Memory B cell (primary cell): ENCODE measurements around the gene GPC2.
"Not testable (repeated sequence)": the region's sequence is repeated elsewhere in the genome, so short reads cannot be mapped to it uniquely, and the experiment has no call there.

Experiments used
- ATAC-seq: fragments of 150-1000 bp; cut with Tn5 transposase; 2 replicates; pipeline ENCODE4 v1.10.0; 2021; ENCODE audit warnings: low read depth, mild to moderate bottlenecking, moderate library complexity
- DNase-seq, 2 donors: peaks; one replicate each; pipeline ENCODE4 v3.0.0; 2022; ENCODE audit warnings: low spot score in 2 of 2
- H3K27ac Mint-ChIP-seq: one replicate; pipeline ENCODE4 v1.8.0; 2022; ENCODE audit warnings: mild to moderate bottlenecking, moderate library complexity, mixed read lengths
- H3K27me3 Mint-ChIP-seq: one replicate; pipeline ENCODE4 v1.8.0; 2022; ENCODE audit warnings: mixed read lengths
- H3K36me3 Mint-ChIP-seq: one replicate; pipeline ENCODE4 v1.8.0; 2022; ENCODE audit warnings: mild to moderate bottlenecking, mixed read lengths
- H3K4me1 Mint-ChIP-seq: one replicate; pipeline ENCODE4 v1.8.0; 2022; ENCODE audit warnings: mixed read lengths
- H3K4me3 Mint-ChIP-seq: one replicate; pipeline ENCODE4 v1.8.0; 2022; ENCODE audit warnings: mild to moderate bottlenecking, moderate library complexity, mixed read lengths
- H3K9me3 Mint-ChIP-seq: one replicate; pipeline ENCODE4 v1.8.0; 2022; ENCODE audit warnings: mixed read lengths

Gene GPC2

DNA sequence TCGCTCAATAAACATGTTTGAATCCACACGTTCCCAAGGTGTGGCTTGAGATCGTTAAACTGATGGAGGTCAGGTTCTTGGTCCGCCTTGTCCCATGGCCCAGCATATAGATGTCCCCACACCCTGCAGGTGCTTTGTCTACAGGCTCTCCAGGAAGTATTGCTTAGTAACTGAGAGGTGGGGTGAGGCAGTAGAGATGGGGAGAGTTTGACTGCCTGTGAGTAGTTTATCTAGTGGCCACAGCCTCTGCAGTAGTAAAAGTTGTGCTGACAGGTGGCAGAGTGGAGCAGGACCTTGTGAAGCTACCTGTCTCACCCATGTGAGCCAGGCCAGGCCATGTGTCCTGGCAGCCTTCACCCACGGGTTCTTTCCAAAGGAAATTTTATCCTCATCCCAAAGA, 37.2 kb upstream of the GPC2 start:
- ATAC-seq, H3K36me3 Mint-ChIP-seq, H3K4me3 Mint-ChIP-seq, H3K9me3 Mint-ChIP-seq, H3K27me3 Mint-ChIP-seq: not testable (repeated sequence)
- peak in 1 of 2 donors; percentile 14 for DNase-seq
- Mint-ChIP-seq H3K4me1 (peaks cover 46% of the 10 kb centered on the region), H3K27ac (peak overlapping the region; percentile 58)

DNA sequence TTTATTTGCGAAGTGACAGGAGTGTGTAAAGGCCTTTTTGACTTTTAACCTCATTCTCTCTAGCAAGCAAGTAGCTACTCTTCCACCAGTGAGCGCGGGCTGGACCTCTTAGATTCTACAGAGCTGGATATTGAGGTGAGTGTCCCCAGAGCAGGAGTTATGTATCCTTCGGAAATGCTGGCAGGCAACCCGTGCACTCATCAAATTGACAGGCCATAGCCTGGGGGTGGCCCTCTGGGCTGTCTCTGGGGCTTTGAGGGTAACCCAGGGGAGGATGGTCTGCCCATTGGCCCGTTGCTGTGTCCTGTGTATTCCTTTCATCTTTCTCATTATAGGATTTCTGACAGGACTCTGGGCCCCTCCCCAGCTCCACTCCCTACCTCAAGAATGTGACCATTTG, 36.5 kb upstream of the GPC2 start:
- Mint-ChIP-seq H3K9me3 (no peaks in the 10 kb centered on the region), H3K36me3 (peaks cover 4% of the 10 kb centered on the region), H3K4me3 (no peak overlapping the region), H3K27me3 (no peaks in the 10 kb centered on the region), H3K4me1 (peaks cover 45% of the 10 kb centered on the region), H3K27ac (peak overlapping the region; percentile 58)
- ATAC-seq (no peak), DNase-seq (no peak)

DNA sequence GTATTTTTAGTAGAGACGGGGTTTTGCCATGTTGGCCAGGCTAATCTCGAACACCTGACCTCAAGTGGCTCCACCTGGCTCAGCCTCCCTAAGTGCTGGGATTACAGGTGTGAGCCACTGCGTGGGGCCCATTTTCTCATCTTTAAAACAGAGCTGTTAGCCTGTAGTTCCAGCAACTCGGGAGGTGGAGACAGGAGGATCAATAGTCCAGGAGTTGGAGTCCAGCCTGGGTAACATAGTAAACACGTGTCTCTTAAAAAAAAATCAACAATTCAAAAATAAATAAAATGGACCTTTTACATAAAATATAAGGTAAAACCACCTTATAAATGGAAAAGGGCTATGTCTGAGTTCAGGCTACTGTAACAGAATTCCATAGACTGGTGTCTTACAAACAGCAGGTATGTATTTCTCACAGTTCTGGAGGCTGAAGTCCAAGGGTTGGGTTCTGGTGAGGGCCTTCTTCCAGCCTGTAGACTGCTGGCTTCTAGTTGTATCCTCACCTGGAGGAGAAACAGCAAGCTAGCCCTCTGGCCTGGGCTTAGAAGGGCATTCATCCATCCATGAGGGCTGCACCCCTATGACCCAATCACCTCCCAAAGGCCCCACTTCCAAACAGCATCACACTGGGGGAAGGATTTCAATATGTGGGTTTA, 35.6 kb upstream of the GPC2 start:
- Mint-ChIP-seq H3K4me1 (peaks cover 47% of the 10 kb centered on the region), H3K4me3 (no peak overlapping the region), H3K9me3 (no peaks in the 10 kb centered on the region), H3K27ac (peak overlapping the region; percentile 58), H3K27me3 (no peaks in the 10 kb centered on the region), H3K36me3 (peaks cover 4% of the 10 kb centered on the region)
- DNase-seq (no peak), ATAC-seq (no peak)

DNA sequence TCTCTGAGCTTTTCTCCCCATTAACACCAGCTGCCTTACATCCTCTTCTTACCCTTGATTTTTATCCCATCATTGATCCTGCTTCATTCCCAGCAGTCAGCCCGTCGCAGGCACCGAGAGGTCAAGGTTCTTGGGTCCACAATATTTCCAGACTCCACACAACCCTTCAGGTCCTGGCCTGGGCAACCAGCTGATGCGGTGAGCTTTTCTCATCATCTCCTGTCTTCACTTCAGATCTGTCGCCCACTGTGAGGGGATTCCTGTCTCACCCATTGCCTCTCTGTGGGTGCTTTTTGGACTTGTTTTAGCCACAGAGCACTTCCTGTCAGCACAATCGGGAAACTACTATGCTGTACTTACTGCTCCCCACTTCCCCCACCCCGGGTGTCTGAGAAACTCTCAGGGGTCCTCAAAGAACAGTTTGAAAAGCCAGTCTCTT, 34.2 kb upstream of the GPC2 start:
- H3K27ac Mint-ChIP-seq = peak overlapping the region; percentile 95
- H3K4me3 Mint-ChIP-seq = peak overlapping the region; percentile 89
- peaks cover 7% of the 10 kb centered on the region for H3K36me3 Mint-ChIP-seq
- no peaks in the 10 kb centered on the region for H3K27me3 Mint-ChIP-seq
- H3K4me1 Mint-ChIP-seq = peaks cover 47% of the 10 kb centered on the region
- ATAC-seq (peak; percentile 95), DNase-seq (peak; percentile 31 to 49)
- no peaks in the 10 kb centered on the region for H3K9me3 Mint-ChIP-seq

DNA sequence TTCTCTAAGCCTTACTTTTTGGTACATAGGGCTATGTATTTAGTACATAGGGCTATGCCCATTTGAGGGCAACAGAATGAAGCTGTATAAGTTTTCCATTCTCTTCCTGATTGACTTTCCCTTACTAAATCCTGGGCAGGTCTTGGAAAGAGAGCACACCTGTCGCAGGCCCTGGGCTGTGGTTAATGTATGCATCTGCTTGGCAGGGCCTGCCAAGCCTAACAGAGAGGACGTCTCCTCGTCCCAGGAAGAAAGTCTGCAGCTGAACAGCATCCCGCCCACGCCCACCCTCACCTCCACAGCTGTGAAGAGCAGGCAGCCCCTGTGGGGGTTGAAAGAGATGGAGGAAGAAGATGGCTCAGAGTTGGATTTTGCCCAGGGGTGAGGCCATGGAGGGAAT, 33.6 kb upstream of the GPC2 start:
- Mint-ChIP-seq H3K4me3 (peak overlapping the region; percentile 43), H3K36me3 (peaks cover 7% of the 10 kb centered on the region), H3K4me1 (peaks cover 47% of the 10 kb centered on the region), H3K27me3 (no peaks in the 10 kb centered on the region), H3K9me3 (no peaks in the 10 kb centered on the region), H3K27ac (peak overlapping the region; percentile 95)
- DNase-seq (no peak), ATAC-seq (no peak)

DNA sequence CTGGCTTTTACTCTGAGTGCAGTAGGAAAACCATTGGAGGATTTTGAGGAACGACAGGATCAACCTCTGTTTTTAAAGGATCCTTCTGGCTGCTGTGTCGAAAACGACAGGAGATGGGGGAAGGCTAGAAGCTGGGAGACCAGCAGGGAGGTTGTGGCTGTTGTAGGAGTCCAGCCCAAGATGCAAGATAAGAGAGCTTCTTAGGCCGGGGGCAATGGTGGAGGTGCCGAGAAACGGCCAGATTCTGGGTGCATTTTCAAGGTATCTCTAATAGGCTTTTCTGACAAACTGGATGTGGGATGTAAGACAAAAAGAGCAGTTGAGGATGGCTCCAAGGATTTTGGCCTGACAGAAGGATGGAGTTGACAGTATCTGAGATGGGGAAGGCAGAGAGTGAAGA, 32.3 kb upstream of the GPC2 start:
- Mint-ChIP-seq H3K4me3 (peak overlapping the region; percentile 57), H3K36me3 (peaks cover 7% of the 10 kb centered on the region), H3K4me1 (peaks cover 41% of the 10 kb centered on the region), H3K27ac (peak overlapping the region; percentile 95), H3K9me3 (no peaks in the 10 kb centered on the region), H3K27me3 (no peaks in the 10 kb centered on the region)
- no peak for ATAC-seq
- no peak for DNase-seq

DNA sequence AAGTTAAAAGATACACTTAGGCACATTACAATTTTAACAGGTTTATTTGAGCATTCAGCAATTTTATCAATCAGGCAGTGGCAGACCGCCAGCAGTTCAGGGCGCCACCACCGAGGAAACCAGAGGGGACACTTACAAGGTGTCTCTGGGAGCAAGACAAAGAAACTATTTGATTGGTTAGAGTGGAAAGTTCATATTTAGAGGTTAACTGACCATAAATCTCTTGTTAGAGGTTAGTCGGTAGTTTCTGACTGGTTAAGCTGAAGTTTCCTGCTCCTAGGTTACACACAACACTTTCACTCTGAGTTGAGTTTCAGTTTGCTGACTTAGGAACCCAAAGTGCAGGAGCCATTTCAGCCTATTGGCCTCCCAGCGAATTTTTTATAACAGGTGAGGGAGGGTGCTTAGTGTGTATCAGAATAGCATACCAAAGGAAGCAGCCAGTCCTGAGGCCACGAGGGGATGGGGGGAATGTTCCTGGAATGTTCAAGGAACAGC, 31.8 kb upstream of the GPC2 start:
- Mint-ChIP-seq H3K4me1 (peaks cover 37% of the 10 kb centered on the region), H3K27me3 (no peaks in the 10 kb centered on the region), H3K4me3 (peak overlapping the region; percentile 57), H3K9me3 (no peaks in the 10 kb centered on the region), H3K36me3 (peaks cover 8% of the 10 kb centered on the region), H3K27ac (peak overlapping the region; percentile 95)
- peak; percentile 26 for ATAC-seq
- no peak for DNase-seq

DNA sequence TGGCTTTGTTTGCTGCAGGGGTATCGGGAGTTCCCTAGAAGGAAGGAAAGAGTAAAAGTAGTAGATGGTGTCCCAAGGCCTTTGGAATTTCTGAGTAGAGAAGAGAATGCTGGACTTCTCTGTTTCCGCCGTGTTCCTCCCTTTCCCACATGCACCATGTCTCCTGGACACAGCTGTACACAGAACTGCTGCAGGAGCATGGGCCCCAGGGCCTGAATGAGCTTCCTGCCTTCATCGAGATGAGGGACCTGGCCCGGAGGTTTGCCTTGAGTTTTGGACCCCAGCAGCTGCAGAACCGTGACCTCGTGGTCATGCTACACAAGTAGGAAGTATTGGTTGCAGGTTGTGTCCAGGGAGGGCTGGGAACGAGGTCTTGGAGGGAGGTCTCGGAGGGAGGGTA, 27.3 kb upstream of the GPC2 start:
- H3K9me3 Mint-ChIP-seq = no peaks in the 10 kb centered on the region
- H3K36me3 Mint-ChIP-seq = peaks cover 4% of the 10 kb centered on the region
- no peak overlapping the region for H3K27ac Mint-ChIP-seq
- H3K4me3 Mint-ChIP-seq = no peak overlapping the region
- no peaks in the 10 kb centered on the region for H3K27me3 Mint-ChIP-seq
- peaks cover 35% of the 10 kb centered on the region for H3K4me1 Mint-ChIP-seq
- no peak for ATAC-seq
- DNase-seq = no peak

DNA sequence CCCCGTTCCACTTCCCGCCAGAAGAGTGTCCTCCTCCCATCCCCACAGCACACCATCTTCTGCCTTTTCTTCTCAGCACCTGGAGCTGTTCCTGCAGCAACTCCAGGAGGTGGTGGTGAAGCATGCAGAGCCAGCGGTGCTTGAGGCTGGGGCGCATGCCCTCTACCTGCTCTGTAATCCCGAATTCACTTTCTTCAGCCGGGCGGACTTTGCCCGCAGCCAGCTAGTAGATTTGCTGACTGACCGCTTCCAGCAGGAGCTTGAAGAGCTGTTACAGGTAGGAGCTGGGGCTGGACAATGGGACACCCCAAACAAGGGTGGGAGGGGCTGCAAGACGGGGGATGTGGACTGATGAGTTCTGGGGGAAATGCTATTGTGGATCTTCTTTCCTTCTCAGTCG, 23.5 kb upstream of the GPC2 start:
- Mint-ChIP-seq H3K27ac (peak overlapping the region; percentile 12), H3K27me3 (no peaks in the 10 kb centered on the region), H3K36me3 (peaks cover 2% of the 10 kb centered on the region), H3K4me3 (peak overlapping the region; percentile 54), H3K9me3 (no peaks in the 10 kb centered on the region), H3K4me1 (peaks cover 41% of the 10 kb centered on the region)
- ATAC-seq (no peak), DNase-seq (no peak)

DNA sequence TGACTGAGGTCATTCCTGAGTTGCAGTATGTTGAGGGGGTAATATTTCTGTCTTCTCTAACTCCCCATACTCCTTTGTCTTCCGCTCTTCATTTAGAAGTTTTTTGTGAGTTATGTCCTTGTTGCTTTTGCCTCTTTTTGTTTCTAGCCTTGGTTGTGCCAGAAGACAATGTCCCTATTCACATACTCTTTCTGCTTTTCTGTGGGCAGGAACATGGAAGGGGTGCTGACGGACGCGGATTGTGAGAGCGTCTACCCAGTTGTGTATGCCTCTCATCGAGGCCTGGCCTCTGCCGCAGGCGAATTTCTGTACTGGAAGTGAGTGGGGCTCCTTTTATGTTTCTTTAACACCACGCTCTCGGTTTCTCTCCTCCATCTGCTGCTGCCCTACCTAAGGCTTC, 21.1 kb upstream of the GPC2 start:
- H3K27ac Mint-ChIP-seq = no peak overlapping the region

DNA sequence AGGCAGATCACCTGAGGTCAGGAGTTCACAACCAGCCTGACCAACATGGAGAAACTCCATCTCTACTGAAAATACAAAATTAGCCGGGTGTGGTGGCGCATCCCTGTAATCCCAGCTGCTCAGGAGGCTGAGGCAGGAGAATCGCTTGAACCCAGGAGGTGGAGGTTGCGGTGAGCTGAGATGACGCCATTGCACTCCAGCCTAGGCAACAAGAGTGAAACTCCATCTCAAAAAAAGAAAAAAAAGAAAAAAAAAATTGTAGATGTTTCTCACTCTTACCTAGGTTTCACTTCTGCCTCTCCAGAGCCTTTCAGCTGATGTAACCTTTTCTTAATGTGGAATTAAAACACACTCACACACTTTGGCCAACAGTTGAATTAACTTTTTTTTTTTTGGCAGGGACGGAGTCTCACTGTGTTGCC, 18.7 kb upstream of the GPC2 start:
- peaks cover 54% of the 10 kb centered on the region for H3K4me1 Mint-ChIP-seq
- peak; percentile 70 for ATAC-seq

More for the DNA sequence above, 21.1 kb upstream of the GPC2 start:
- H3K4me1 Mint-ChIP-seq = peaks cover 43% of the 10 kb centered on the region
- no peak for DNase-seq
- no peak overlapping the region for H3K4me3 Mint-ChIP-seq
- H3K27me3 Mint-ChIP-seq = no peaks in the 10 kb centered on the region
- H3K9me3 Mint-ChIP-seq = no peaks in the 10 kb centered on the region
- H3K36me3 Mint-ChIP-seq = no peaks in the 10 kb centered on the region
- ATAC-seq = no peak

DNA sequence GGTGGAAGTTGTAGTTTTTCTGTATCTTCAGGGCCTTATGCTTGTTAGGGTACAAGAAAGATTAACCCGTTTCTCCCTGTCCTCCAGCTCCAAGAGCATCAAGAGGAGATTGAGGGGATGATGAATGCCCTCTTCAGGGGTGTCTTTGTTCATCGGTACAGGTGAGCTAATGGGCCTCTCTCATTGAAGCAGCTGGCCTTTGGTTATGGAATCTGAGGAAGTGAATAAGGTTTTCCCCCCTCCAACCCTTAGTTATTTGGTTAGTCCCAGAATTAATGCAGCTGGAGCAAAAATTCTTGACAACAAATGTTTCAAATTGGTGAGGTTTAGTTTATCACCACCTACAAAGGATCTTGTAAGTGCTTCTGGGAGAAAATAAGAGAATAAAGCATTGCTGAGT, 18.0 kb upstream of the GPC2 start:
- DNase-seq (no peak), ATAC-seq (no peak)
- Mint-ChIP-seq H3K4me3 (no peak overlapping the region), H3K27ac (peak overlapping the region; percentile 47), H3K4me1 (peaks cover 56% of the 10 kb centered on the region), H3K27me3 (no peaks in the 10 kb centered on the region), H3K36me3 (no peaks in the 10 kb centered on the region), H3K9me3 (no peaks in the 10 kb centered on the region)

More for the DNA sequence above, 18.7 kb upstream of the GPC2 start:
- H3K36me3 Mint-ChIP-seq, H3K9me3 Mint-ChIP-seq, H3K27me3 Mint-ChIP-seq: not testable (repeated sequence)
- DNase-seq = peak in 1 of 2 donors; percentile 14
- H3K4me3 Mint-ChIP-seq = peak overlapping the region; percentile 43
- peak overlapping the region; percentile 47 for H3K27ac Mint-ChIP-seq

DNA sequence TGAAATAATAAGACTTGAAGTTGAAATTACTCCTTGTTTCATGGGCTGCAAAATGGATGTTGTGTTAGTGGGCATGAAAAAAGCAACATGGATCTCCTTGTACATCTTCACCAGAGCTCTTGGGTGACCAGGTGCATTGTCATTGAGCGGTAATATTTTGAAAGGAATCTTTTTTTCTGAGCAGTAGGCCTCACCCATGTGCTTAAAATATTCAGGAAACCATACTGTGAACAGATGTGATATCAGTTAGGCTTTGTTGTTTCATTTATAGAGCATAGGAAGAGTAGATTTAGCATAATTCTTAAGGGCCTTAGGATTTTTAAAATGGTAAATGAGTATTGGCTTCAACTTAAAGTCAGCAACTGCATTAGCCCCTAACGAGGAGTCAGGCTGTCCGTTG, 15.8 kb upstream of the GPC2 start:
- DNase-seq (no peak), ATAC-seq (no peak)
- Mint-ChIP-seq H3K27me3 (no peaks in the 10 kb centered on the region), H3K4me1 (peaks cover 48% of the 10 kb centered on the region), H3K36me3 (no peaks in the 10 kb centered on the region), H3K9me3 (no peaks in the 10 kb centered on the region), H3K27ac (peak overlapping the region; percentile 91), H3K4me3 (no peak overlapping the region)

DNA sequence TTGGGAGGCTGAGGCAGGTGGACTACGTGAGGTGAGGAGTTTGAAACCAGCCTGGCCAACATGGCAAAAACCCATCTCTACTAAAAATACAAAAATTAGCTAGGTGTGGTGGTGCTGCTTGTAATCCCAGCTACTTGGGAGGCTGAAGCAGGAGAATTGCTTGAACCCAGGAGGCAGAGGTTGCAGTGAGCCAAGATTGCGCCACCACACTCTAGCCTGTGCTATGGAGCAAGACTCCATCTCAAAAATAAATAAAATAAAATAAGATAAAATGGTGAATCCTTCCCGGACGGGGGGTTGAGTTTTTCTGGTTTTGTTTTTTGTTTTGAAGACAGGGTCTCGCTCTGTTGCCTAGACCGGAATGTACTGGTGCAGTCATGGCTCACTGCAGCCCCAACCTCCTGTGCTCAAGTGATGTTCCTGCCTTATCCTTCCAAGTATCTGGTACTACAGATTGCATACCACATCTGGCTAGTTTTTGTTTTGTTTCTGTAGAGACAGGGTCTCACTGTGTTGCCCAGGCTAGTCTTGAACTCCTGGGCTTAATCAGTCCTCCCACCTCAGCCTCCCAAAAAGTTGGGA, 15.2 kb upstream of the GPC2 start:
- H3K4me3 Mint-ChIP-seq = peak overlapping the region; percentile 57

DNA sequence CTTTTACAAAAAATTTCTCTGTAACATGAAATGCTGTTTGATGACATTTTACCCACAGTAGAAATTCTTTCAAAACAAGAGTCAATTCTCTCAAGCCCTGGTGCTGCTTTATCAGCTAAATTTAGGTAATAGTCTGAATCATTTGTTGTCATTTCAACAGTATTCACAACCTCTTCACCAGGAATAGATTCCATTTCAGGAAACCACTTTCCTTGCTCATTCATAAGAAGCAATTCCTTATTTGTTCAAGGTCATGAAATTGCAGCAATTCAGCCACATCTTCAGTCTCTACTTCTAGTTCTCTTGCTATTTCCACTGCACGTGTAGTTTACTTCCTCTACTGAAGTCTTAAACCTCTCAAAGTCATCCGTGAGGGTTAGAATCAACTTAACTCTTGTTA, 14.6 kb upstream of the GPC2 start:
- H3K9me3 Mint-ChIP-seq = no peaks in the 10 kb centered on the region
- H3K27ac Mint-ChIP-seq = peak overlapping the region; percentile 91
- H3K36me3 Mint-ChIP-seq = no peaks in the 10 kb centered on the region
- no peaks in the 10 kb centered on the region for H3K27me3 Mint-ChIP-seq
- H3K4me1 Mint-ChIP-seq = peaks cover 43% of the 10 kb centered on the region
- ATAC-seq (no peak), DNase-seq (no peak)
- H3K4me3 Mint-ChIP-seq = peak overlapping the region; percentile 57

More for the DNA sequence above, 15.2 kb upstream of the GPC2 start:
- DNase-seq, H3K27me3 Mint-ChIP-seq, H3K36me3 Mint-ChIP-seq, H3K9me3 Mint-ChIP-seq: not testable (repeated sequence)
- H3K4me1 Mint-ChIP-seq = peaks cover 45% of the 10 kb centered on the region
- peak overlapping the region; percentile 91 for H3K27ac Mint-ChIP-seq
- peak; percentile 67 for ATAC-seq
